NT2/D1 (cell line): Measurements from ENCODE around the gene SBSN.

Experiments used
- SUZ12 ChIP-seq: IDR thresholded peaks from 2 replicates; pipeline ENCODE4 v1.6.1; 2011; ENCODE audit not compliant: insufficient read length, insufficient read depth; ENCODE audit errors: extremely low read depth
- YY1 ChIP-seq: IDR thresholded peaks from 2 replicates; pipeline ENCODE4 v1.6.1; 2011; ENCODE audit not compliant: insufficient read length, insufficient read depth
- ZNF274 ChIP-seq: IDR thresholded peaks from 2 replicates; pipeline ENCODE4 v1.6.1; 2011; ENCODE audit warnings: mild to moderate bottlenecking, low read depth, low read length

GRCh38 chr19:35531291-35531690, 3.2 kb upstream of the SBSN start:
- no peak for TF ChIP-seq ZNF274
- TF ChIP-seq YY1: no peak
- TF ChIP-seq SUZ12: no peak
